Measurements from ENCODE around the gene RPS14.

The RPS14 gene

GRCh38 chr5:150401076-150401375 is 48.5 kb downstream of the RPS14 start:
- no peak for TF ChIP-seq CTCF (IDR thresholded peaks at IDR 0.05; ENCODE audit: control insufficient read depth, insufficient read depth, low read depth, low read length, missing control alignments)
- H3K4me3 ChIP-seq (ENCODE audit: control insufficient read depth, low read depth, low read length): no peak overlapping the region
- DNase-seq (ENCODE audit: low read depth): no peak

GRCh38 chr5:150400316-150401075 is 49.0 kb downstream of the RPS14 start:
- no peak for DNase-seq (ENCODE audit: low read depth)
- no peak overlapping the region for H3K4me3 ChIP-seq (ENCODE audit: control insufficient read depth, low read depth, low read length)
- TF ChIP-seq CTCF (IDR thresholded peaks at IDR 0.05; ENCODE audit: control insufficient read depth, insufficient read depth, low read depth, low read length, missing control alignments): no peak

- no peak for TF ChIP-seq CTCF (IDR thresholded peaks at IDR 0.05; ENCODE audit: control insufficient read depth, insufficient read depth, low read depth, low read length, missing control alignments)
- DNase-seq (ENCODE audit: low read depth): no peak
- H3K4me3 ChIP-seq (ENCODE audit: control insufficient read depth, low read depth, low read length): no peak overlapping the region
Measured at GRCh38 chr5:150399524-150400211, 49.9 kb downstream of the RPS14 start.

GRCh38 chr5:150398722-150399523 is 50.6 kb downstream of the RPS14 start:
- no peak for TF ChIP-seq CTCF (IDR thresholded peaks at IDR 0.05; ENCODE audit: control insufficient read depth, insufficient read depth, low read depth, low read length, missing control alignments)
- no peak for DNase-seq (ENCODE audit: low read depth)
- no peak overlapping the region for H3K4me3 ChIP-seq (ENCODE audit: control insufficient read depth, low read depth, low read length)

GRCh38 chr5:150397782-150398721 is 51.5 kb downstream of the RPS14 start:
- peak; percentile 14 for TF ChIP-seq CTCF (IDR thresholded peaks at IDR 0.05; ENCODE audit: control insufficient read depth, insufficient read depth, low read depth, low read length, missing control alignments)
- H3K4me3 ChIP-seq (ENCODE audit: control insufficient read depth, low read depth, low read length): no peak overlapping the region
- DNase-seq (ENCODE audit: low read depth): no peak

All from AG09309 (cell line).